Fibroblast of the aortic adventitia (primary cell): ENCODE measurements around the gene CAPN5. TPM values are rescaled to one million over a fixed set of nuclear protein-coding genes. Genes with fewer than 3 reads are reported as not detected.

Experiments used
- DNase-seq: peaks from one replicate; pipeline ENCODE4 v3.0.0-alpha.2; 2010; ENCODE audit warnings: low read depth
- H3K4me3 ChIP-seq: 2 replicates; pipeline ENCODE4 v1.5.1; 2011; ENCODE audit warnings: low read depth, mild to moderate bottlenecking, control low read depth, low read length, moderate library complexity
- CTCF ChIP-seq: IDR thresholded peaks from 2 replicates; pipeline ENCODE4 v1.5.1; 2011; ENCODE audit warnings: mild to moderate bottlenecking, low read length, control low read depth, inconsistent platforms; ENCODE audit not compliant: insufficient read depth
- total RNA-seq: library from RNA; depleted of rRNA; stranded (reverse); fragments of >200 nt; gene quantifications from 2 replicates; pipeline ENCODE4 v1.2.3, GENCODE V29; 2012; ENCODE audit warnings: low replicate concordance

Gene CAPN5
- total RNA-seq, 1 donor = 31.0 TPM

GRCh38 chr11:77123591-77123990, 56.8 kb downstream of the CAPN5 start:
- no peak for DNase-seq
- no peak overlapping the region for H3K4me3 ChIP-seq
- TF ChIP-seq CTCF = no peak

DNA sequence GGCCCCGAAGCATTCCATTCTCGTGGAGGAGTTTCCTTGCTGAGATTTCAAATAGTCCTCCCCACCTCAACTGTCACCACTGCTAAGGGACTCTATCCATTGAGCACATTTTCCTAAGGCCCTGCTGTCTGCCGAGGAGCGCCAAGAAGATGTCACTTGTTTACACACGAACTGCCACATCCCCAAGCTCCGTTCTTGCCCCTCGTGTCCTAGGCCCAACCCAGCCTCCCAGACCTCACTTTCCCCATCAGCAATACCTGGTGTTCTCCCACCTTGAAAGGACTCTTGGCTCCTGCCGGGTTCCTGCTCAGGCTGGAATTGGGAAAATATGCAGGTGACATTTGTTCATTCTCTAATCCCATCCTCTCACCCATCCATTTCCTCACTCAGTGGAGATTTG, 57.3 kb downstream of the CAPN5 start:
- no peak for DNase-seq
- no peak overlapping the region for H3K4me3 ChIP-seq
- no peak for TF ChIP-seq CTCF

DNA sequence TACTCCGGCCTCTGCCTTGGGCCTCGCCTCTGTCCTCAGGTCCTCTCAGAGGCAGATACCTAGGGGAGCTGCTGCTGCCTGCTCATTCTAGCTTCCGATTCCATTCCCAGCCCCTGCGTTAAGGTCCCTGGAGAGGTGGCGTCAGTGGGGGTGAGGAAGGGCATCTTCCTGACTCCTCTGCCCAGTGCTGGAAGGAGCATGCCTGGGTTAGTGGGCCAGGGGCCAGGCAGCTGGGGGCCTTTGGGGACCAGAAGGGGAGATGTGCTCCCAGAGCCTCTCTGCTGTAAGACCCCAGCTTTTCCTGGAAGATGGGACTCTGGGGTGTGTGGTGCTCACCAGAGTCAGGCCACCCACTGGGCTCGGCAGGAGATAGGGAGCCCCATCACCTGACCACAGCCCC, 57.7 kb downstream of the CAPN5 start:
- DNase-seq = no peak
- H3K4me3 ChIP-seq = no peak overlapping the region
- TF ChIP-seq CTCF = no peak

- H3K4me3 ChIP-seq = no peak overlapping the region
- no peak for DNase-seq
- no peak for TF ChIP-seq CTCF
These were observed 58.4 kb downstream of the CAPN5 start for GRCh38 chr11:77125191-77125590.

GRCh38 chr11:77125695-77126094, 58.9 kb downstream of the CAPN5 start:
- TF ChIP-seq CTCF = no peak
- no peak for DNase-seq
- no peak overlapping the region for H3K4me3 ChIP-seq

GRCh38 chr11:77126156-77126775, 59.5 kb downstream of the CAPN5 start:
- no peak overlapping the region for H3K4me3 ChIP-seq
- no peak for TF ChIP-seq CTCF
- DNase-seq = no peak

DNA sequence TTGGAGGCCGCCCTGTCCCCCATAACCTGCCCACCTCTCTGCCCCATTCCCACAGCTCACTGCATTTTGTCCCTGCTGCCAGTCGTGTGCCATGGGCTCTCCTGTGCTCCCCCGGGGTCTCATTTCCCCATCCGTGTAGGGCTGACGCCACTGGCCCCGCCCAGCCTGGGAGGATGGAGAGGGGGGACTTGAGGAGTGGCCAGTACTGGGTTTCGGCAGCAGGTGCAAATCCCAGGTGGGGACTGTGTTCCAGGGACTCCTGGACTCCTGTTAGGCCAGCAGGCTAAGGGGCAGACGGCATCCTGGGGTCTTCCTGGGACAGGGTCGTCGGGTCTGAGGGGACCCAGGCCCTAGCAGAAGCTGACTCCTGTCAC, 60.1 kb downstream of the CAPN5 start:
- no peak for TF ChIP-seq CTCF
- no peak for DNase-seq
- peak overlapping the region; percentile 68 for H3K4me3 ChIP-seq
